8988T (cell line): Measurements from ENCODE around the gene GKN2.

Experiments used
- DNase-seq: peaks from one replicate; pipeline ENCODE4 v3.0.0; 2011

The GKN2 gene

GRCh38 chr2:68952887-68953521 is at the start of gene GKN2:
Gene GKN2, minus strand, starts transcription at chr2:68952893. Its CDS starts 32 bp downstream, at chr2:68952861.
- no peak for DNase-seq

GRCh38 chr2:69001879-69002278 is 49.2 kb upstream of the GKN2 start:
- no peak for DNase-seq

DNA sequence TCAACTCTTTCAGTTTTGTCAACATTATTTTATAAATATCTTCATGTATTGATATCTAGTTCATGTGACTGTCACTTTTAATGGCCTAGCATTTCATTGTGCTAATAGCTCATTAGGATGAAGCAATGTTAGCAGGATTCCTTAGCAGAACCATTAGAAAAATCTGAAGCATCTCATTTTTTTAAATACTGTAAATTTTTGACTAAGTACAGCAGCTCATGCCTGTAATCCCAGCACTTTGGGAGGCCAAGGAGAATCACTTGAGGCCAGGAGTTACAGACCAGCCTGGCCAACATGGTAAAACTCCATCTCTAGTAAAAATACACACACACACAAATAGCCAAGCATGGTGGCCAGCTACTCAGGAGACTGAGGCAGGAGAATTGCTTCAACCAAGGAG is 44.7 kb upstream of the GKN2 start:
- no peak for DNase-seq

GRCh38 chr2:68995916-68996315 is 43.2 kb upstream of the GKN2 start:
- DNase-seq = no peak

GRCh38 chr2:68994864-68995263 is 42.2 kb upstream of the GKN2 start:
- no peak for DNase-seq

DNA sequence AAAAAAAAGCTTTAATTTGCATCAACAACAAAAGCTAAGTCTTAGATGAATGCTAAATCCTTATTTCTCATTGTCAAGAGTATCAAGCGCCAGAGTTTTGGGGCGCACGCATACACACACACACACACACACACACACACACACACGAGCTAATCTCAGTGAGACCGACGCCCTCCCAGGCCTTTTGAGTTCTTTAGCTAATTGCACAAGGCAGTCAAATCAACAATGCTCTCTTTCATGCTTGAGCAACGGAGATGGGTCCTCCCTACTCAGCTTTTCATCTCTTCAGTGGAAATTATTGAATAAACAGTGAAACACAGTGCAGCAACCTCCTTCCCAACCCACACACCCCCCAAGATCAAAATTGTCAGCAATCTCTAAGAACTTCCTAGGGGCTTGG is 41.0 kb upstream of the GKN2 start:
- no peak for DNase-seq

- no peak for DNase-seq
Measured at GRCh38 chr2:68992933-68993332, 40.2 kb upstream of the GKN2 start.

DNA sequence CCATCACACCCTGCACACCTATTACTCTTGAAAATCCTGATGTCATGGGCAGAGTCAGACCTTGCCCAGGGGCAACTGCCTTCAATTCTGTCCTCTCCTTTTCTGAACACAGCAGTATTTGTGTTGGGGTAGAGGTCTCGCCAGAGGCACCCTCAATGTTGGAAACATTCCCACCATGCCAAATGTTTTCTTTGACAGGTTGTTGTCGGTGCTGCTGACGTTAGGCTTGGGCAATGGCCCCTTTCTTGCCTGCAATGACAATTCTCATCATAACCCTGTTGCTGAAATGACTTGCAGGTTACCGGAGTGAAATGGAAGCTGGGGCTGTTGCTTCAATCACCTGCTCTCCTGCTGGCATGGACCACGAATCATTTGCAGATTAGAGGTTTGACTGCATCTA is 39.6 kb upstream of the GKN2 start:
- DNase-seq = no peak

DNA sequence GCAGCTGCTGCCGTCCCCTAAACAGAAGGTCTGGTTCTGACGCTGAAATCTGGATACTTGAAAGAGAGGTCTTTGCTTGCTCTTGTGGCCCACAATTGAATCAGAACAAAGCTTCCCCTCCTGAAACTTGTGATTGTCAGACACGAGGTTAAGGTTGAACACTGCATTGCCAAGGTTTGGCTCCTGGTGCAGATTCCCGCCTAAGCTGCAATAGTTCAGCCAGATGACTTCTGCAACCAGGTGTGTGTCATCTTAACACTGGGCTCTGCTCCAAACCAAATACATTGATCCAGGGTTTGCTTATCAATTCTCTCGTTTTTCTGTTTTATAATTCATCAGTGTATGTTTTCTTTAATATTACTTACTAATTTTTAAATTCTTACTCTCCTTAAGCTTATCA is 36.3 kb upstream of the GKN2 start:
- no peak for DNase-seq

DNA sequence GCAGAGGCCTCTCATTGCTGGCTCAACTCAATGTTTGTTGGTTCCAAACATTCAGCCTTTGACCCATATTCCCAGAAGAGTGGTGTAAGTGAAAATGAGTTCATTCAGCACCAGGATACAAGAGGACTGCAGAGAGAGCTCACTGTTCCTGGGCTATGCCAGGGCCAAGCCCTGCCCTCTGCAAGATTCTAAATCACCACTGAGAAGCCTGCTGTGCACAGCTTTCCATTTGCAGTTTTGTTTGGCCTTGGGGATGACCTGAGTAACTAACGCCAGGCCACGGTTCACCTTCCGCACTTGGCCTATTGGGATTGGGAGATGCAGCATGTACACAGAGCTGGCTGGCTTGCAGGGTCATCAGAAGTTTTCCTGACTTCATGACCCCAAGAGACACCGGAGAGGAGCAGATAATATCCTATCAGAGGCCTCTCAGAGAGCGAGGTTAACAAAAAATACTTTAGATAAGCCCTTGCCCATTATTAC is 34.4 kb upstream of the GKN2 start:
- no peak for DNase-seq

DNA sequence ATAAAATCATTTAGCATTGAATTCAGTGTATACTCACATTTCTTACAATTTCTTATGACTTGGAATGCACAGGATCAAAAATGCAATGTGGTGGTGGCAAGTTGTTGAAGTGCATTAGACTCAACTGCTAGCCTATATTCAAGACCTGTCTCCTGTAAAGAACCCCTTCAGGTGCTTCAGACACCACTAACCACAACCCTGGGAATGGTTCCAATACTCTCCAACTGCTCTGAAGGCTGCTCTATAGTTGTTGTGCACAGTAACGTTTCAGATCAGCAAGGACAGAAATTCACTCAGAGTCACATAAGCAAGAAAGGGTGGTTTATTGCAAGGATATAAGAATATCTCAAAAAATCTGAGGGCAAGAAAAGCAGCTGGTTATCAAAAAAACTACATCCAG is 28.3 kb upstream of the GKN2 start:
- no peak for DNase-seq

DNA sequence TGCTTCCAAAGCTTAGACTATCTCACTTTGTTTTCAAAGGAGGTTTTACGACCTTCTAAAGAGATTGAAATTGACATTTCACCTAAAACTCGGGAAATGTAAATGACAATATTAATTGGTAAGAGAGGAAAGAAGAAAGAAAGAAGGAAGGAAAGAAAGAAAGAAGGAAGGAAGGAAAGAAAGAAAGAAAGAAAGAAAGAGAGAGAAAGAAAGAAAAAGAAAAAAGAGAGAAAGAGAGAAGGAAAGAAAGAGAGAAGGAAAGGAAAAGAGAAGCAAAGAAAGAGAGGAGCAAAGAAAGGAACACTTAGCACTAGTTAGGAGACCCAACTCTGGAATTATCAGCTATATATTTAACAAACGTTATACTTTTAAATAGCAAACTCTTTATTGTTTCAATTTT is 25.4 kb upstream of the GKN2 start:
- DNase-seq = no peak

DNA sequence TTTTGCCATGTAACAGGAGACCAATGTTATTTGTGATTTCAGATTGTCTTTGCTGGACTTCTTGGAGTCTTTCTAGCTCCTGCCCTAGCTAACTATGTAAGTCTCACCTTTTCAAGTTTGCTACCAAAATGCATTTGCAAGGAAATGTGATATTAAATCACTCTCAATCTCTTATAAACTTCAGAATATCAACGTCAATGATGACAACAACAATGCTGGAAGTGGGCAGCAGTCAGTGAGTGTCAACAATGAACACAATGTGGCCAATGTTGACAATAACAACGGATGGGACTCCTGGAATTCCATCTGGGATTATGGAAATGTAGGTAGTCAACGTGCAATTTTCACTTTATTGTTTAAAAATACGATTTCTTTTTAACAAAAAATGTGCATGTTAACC is 24.8 kb upstream of the GKN2 start:
- DNase-seq = no peak

GRCh38 chr2:68975844-68976243 is 23.2 kb upstream of the GKN2 start:
- DNase-seq = no peak

GRCh38 chr2:68974946-68975665 is 22.4 kb upstream of the GKN2 start:
- no peak for DNase-seq

DNA sequence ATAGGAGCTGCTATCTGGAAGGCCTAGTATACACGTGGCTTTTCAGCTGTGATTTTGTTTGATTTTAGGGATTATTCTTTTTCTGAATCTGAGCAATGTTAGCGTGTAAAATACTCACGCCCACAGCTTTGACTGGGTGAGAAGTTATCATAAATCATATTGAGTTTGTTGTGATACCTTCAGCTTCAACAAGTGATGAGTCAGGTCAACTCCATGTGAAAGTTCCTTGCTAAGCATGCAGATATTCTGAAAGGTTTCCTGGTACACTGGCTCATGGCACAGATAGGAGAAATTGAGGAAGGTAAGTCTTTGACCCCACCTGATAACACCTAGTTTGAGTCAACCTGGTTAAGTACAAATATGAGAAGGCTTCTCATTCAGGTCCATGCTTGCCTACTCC is 21.6 kb upstream of the GKN2 start, which contains the start of gene GKN1:
TSS of gene GKN1 (plus strand) at position 386 of the 400 bp plus-strand sequence. CDS start 42 bp downstream, outside the sequence.
- DNase-seq = no peak

GRCh38 chr2:68971591-68972231 is 19.0 kb upstream of the GKN2 start:
- DNase-seq = peak; percentile 22

GRCh38 chr2:68970566-68971265 is 18.0 kb upstream of the GKN2 start:
- no peak for DNase-seq

DNA sequence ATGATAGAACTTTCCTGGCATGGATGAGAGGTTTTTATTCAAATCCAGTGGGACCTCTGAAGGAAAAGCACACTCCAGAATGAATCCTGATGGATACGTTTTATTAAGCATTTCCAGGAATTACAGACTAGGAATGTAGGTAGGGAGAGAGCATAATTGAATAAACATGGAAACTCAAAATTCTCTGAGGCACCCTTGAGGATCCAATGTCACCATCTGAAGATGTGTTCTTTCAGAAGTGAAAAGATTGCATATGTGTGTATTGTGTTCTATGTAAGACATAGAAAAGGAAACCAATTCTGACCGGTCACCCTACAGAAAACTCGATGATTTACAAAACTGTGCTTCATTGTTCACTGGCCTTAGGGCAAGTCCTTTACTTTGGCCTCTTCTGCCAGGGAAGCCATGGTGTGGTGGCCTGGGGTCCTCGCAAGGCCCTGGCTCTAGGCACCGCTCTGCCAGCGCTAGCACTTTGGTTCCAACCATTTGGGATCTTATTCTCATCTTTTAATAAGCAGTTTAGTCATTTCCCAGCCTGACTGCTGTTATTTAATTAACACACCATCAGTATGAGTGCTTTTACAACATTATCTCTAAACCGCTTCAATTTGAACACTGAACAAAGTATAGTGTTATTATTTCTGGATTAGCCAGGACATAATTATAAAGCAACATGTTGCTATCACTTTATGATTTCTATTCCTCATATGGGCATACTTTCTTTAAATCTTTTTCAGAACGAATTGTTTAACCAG is 17.2 kb upstream of the GKN2 start:
- DNase-seq = no peak

GRCh38 chr2:68968221-68968620 is 15.5 kb upstream of the GKN2 start:
- no peak for DNase-seq

- no peak for DNase-seq
Measured at GRCh38 chr2:68964282-68964681, 11.6 kb upstream of the GKN2 start.

- DNase-seq = no peak
Measured at GRCh38 chr2:68961380-68961779, 8.7 kb upstream of the GKN2 start.

DNA sequence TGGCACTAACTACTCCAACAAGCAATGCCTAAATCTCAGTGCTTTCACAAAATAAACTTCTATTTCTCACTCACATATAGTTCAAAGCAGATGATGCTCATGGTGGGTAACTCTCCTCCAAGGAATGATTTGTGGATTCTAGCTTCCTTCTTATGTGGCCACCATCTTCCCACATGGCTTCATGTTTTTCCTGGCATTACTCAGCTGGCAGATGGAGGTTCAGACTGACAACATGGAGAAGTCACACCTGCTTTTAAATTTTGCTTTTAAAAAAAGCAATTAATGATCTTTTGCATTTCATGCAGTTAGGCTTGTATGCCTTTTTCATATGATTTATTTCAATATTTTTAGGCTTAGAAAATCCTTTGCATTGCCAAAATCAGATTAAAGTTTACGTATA is 6.3 kb upstream of the GKN2 start:
- DNase-seq = no peak
